Fibroblast of upper back skin (primary cell): ENCODE results near the gene ARRDC4.

Experiments
- DNase-seq: peaks from one replicate; pipeline ENCODE4 v3.0.0-alpha.2; 2013

Gene ARRDC4

DNA sequence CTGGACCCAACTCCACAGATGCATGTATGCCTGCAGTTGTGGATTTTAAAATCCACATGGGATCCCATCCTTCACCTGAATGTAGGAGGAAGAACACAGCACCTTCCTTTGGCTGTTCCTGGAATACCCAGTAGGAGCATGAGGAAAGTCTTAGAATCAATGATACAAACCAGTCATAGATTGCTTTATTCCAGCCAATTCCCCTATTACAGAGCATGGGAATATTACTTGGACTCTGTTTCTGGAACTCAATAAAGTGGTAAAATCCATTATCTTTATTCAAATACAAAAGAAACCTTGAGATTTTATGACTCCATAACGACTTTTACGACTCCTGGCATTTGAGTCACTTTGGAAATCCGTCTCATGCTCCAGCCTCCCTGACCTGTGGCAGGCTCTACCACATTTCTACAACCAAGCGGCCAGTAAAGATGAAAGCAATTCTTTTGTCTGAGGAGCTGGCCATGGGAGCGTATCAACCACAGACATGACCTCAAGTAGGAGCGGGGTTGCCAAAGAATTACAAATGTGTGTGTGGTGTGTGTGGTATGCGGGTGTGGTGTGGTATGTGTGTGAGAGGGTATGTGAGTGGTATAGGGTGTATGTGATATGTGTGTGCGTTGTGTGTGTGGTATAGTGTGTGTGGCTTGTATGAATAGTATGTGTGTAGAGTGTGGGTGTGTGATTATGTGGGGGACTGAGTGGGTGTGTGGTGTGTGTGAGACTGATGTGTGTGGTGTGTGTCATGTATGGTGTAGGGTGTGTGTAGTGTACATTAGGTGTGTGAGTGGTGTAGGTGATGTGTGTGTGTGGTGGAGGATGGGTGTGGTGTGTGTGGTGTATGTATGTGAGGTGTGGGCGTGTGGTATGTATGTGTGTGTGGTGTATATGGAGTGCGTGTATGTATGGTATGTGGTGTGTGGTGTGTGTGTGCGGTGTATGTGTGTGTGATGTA is 40.0 kb downstream of the ARRDC4 start:
- DNase-seq: no peak

DNA sequence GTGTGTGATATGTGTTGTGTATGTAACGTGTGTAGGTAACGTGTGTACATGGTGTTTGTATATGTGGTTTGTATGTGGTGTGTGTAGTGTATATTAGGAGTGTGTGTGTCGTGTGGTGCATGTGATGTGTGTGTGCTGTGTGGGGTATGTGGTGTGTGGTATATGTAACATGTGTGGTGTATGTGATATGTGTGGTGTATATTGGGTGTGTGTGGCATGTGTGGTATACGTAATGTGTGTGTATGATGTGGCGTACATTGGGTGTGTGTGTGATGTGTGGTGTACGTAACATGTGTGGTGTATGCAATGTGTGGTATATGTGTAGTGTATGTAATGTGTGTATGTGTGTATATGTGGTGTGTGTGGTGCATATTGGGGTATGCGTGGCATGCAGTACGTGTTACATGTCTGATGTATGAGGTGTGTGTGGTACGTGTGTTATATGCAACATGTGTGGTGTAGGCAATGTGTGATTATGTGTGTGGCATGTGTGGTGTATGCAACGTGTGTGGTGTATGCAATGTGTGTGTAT is 41.2 kb downstream of the ARRDC4 start:
- no peak for DNase-seq

DNA sequence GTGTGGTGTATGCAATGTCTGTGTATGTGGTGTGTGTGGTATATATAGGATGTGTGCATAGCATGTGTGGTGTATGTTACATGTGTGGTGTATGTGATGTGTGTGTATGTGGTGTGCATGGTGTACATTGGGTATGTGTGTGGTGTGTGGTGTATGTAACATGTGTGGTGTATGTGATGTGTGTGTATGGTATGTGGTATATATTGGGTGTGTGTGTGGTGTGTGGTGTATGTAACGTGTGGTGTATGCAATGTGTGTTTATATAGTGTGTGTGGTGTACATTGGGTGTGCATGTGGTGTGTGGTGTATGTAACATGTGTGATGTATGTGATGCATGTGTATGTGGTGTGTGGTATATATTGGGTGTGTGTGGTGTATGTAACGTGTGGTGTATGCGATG is 41.9 kb downstream of the ARRDC4 start:
- no peak for DNase-seq

GRCh38 chr15:98002866-98003265 is 42.4 kb downstream of the ARRDC4 start:
- no peak for DNase-seq

- DNase-seq: no peak
Observed at GRCh38 chr15:98003518-98003917, 43.0 kb downstream of the ARRDC4 start.

DNA sequence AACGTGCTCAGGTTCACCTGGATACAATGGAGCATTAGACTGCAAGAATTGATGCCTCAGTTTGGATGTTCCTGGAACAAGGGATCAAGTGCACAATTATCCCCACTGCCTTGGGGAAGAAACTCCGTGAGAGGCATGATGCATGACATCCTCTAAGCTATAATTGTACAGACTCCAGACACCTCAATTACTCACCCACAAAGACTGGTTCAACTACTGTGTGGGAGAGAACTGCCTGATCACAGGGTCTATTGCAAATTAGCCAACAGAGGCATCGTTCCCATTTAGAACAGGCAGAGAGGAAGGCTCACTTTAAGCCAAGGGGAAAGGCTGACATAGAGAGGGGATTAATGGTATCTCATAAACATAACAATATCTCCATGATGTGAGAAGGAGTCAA is 43.5 kb downstream of the ARRDC4 start:
- DNase-seq: no peak

GRCh38 chr15:98005659-98006058 is 45.2 kb downstream of the ARRDC4 start:
- no peak for DNase-seq

DNA sequence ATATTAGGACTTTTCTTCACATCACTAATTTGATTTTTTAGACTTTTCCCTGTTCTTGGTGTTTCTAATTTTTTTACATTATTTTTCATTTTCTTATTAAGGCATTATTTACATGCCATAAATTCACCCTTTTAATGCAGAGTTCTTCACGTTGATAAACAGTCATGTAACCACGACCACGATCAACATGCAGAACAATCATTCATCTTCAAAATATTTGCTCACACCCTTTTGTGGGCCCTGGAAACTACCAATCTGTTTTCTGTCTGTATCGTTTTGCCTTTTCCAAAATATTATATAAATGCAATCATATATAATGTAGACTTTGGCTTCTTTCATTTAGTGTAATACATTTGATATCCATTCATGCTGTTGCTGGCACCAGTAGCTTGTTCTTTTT is 48.7 kb downstream of the ARRDC4 start:
- DNase-seq: no peak

DNA sequence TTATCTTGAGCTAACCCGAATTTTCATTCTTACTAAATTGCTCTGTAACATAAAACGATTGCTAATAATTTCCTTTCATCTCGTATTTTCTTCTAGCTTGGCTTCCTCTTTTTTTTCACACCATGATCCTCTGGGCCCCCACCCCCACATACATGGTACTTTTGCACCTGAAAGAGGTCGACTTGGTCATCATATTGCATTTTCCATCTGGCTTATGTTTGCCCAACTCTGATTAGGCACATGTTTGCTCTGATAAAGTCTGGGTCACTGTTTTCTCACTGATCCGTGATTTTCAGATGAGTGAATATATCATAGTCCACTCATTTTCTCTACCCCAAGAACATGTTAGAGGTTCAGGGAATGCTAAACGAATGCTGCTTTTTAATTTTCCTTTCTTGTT is 49.5 kb downstream of the ARRDC4 start:
- DNase-seq: no peak

DNA sequence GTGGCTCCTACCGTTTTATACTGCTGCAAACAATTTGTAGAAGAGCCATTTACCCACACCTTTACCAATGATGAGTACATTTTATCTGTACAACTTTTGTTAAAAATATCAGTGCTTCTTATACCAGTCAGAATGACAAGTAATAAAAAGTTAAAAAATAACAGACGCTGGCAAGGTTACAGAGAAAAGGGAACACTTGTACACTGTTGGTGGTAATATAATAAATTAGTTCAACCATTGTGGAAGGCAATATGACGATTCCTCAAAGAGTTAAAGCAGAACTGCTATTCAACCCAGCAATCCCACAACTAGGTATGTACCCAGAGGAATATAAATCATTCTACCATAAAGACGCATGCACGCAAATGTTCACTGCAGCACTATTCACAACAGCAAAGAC is 51.9 kb downstream of the ARRDC4 start:
- DNase-seq: no peak

- no peak for DNase-seq
Observed at GRCh38 chr15:98013631-98014030, 53.1 kb downstream of the ARRDC4 start.

GRCh38 chr15:98017150-98017964 is 56.9 kb downstream of the ARRDC4 start:
- no peak for DNase-seq

DNA sequence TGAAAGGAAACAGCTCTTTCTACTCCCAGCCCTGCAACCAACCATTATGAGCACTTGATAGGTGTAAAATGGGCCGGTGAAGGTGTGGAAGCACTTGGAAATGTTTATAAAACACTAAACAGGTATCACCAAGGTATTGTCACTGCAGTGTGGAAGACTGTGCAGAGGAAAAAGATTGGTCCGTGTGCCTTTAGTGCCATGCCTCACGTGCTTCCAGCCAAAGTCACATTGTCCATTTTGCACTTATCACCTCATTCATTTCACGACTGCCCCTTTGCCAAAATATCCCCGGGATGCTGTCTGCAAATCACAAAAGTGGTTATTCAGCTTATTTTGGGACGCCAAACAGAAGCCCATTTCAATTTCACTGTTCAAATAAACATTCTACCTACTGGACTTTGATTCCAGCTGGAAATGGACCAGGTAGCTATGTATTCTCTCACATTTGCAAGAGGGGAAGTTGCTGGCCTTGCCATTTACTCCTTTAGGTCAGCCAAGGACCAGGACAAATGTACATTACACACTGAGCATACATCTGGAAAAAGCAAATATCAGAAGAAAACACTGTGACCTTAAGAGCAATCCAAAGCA is 58.4 kb downstream of the ARRDC4 start:
- no peak for DNase-seq
